ENCODE results near the gene SYCN. TPM values are rescaled to one million over a fixed set of nuclear protein-coding genes. Genes with fewer than 3 reads are reported as not detected.

SYCN gene
- total RNA-seq, 1 experiment from 2014 or later, result not detected

GRCh38 chr19:39186391-39186790 is 17.7 kb downstream of the SYCN start:
- no peaks in the 10 kb centered on the region for H4K20me1 ChIP-seq (ENCODE audit: insufficient read depth)
- DNase-seq (ENCODE audit: low read depth, low spot score) (no peak), ATAC-seq (no peak)
- H3K9me2 ChIP-seq (ENCODE audit: insufficient read depth), result no peaks in the 10 kb centered on the region
- intact Hi-C loops (cut with micrococcal nuclease), result loop anchor here (5.0 kb wide), 1 partner anchor 224 kb away; no protein-coding TSS in a partner anchor
- POLR2A ChIA-PET, result no interaction called here
- H3K4me1 ChIP-seq (ENCODE audit: control insufficient read depth in 1 of 2, insufficient read depth in 2 of 2, low read length in 2 of 2), result peaks cover 0 to 6% of the 10 kb centered on the region in 2 experiments; a peak in 1 of 4 replicates
- H3K9me3 ChIP-seq (ENCODE audit: control insufficient read depth in 1 of 2, insufficient read depth in 1 of 2, low read depth in 1 of 2, low read length in 2 of 2), result no peaks in the 10 kb centered on the region
- H3K4me2 ChIP-seq (ENCODE audit: low read length), result no peak overlapping the region
- CTCF ChIA-PET, result interaction anchor here (0.6 kb wide), 1 partner anchor 64 kb away, joined by 3 read pairs; no protein-coding TSS in a partner anchor
- H3K27me3 ChIP-seq (ENCODE audit: insufficient read depth, low read length), result no peaks in the 10 kb centered on the region
- no peak overlapping the region for H3K27ac ChIP-seq (ENCODE audit: low read depth, low read length)
- no peaks in the 10 kb centered on the region for H3K36me3 ChIP-seq (ENCODE audit: control insufficient read depth in 1 of 2, insufficient read depth in 2 of 2, low read length in 2 of 2)
- no peak overlapping the region for H3K9ac ChIP-seq (ENCODE audit: low read length)
- RAD21 ChIA-PET (ENCODE audit: low non-redundant PET in 1 of 2, low total read pairs in 2 of 2, uncharacterized antibody in 2 of 2, unreplicated experiment in 2 of 2), result no interaction called here
- no peaks in the 10 kb centered on the region for H3K79me2 ChIP-seq (ENCODE audit: insufficient read depth, low read length)
- no peak for TF ChIP-seq EGR1 (IDR thresholded peaks at IDR 0.05; ENCODE audit: low read depth)
- no peak for TF ChIP-seq ZFX (IDR thresholded peaks at IDR 0.05)
- TF ChIP-seq JUND (IDR thresholded peaks at IDR 0.05), result no peak
- TF ChIP-seq CEBPB (IDR thresholded peaks at IDR 0.05; ENCODE audit: low read depth), result no peak
- TF ChIP-seq SIN3A (IDR thresholded peaks at IDR 0.05; ENCODE audit: low read depth), result no peak
- no peak for TF ChIP-seq MAX (IDR thresholded peaks at IDR 0.05)
- TF ChIP-seq ATF3 (IDR thresholded peaks at IDR 0.05), result no peak
- no peak for TF ChIP-seq ZBTB33 (IDR thresholded peaks at IDR 0.05; ENCODE audit: extremely low read depth, insufficient replicate concordance, low read length)
- TF ChIP-seq CBX3 (IDR thresholded peaks at IDR 0.05; ENCODE audit: low read depth), result no peak
- no peak for TF ChIP-seq EZH2 (IDR thresholded peaks at IDR 0.05)
- no peak for TF ChIP-seq CTCF (IDR thresholded peaks at IDR 0.05 in 2 of 3, conservative IDR thresholded peaks at IDR 0.05 in 1 of 3; ENCODE audit: borderline replicate concordance in 1 of 3, insufficient read depth in 1 of 3, low read depth in 2 of 3, low read length in 2 of 3)
- TF ChIP-seq FOSL1 (IDR thresholded peaks at IDR 0.05; ENCODE audit: low read depth), result no peak
- TF ChIP-seq POLR2AphosphoS5 (IDR thresholded peaks at IDR 0.05; ENCODE audit: low read depth, low read length), result no peak
- no peak for TF ChIP-seq EZH2phosphoT487 (IDR thresholded peaks at IDR 0.05; ENCODE audit: borderline replicate concordance)
- no peak for TF ChIP-seq YY1 (IDR thresholded peaks at IDR 0.05; ENCODE audit: extremely low read depth, insufficient replicate concordance, low read depth, low read length)
- H2AFZ ChIP-seq (ENCODE audit: low read depth, low read length, poor library complexity, severe bottlenecking), result no peak overlapping the region
- H3K4me3 ChIP-seq (replicated peaks in 1 of 2; ENCODE audit: low read depth in 1 of 2, low read length in 2 of 2), result no peak overlapping the region
- no TSS peak for BruUV-seq (replicated peaks)

All from HCT116 (cell line).